ENCODE measurements around the gene IFIT1B.
"Not testable (repeated sequence)": the region's sequence is repeated elsewhere in the genome, so short reads cannot be mapped to it uniquely, and the experiment has no call there.

The IFIT1B gene

GRCh38 chr10:89384474-89385340, 6.9 kb downstream of the IFIT1B start:
- Mint-ChIP-seq H3K36me3 (ENCODE audit: low read depth) (no peaks in the 10 kb centered on the region), H3K9me3 (no peaks in the 10 kb centered on the region), H3K27ac (no peak overlapping the region), H3K4me3 (no peak overlapping the region), H3K27me3 (ENCODE audit: low read depth) (no peaks in the 10 kb centered on the region), H3K4me1 (no peaks in the 10 kb centered on the region)
- no peak for TF ChIP-seq CTCF (IDR thresholded peaks at IDR 0.05; ENCODE audit: unreplicated experiment in 3 of 3)

- no peaks in the 10 kb centered on the region for H3K27me3 Mint-ChIP-seq (ENCODE audit: low read depth)
- no peak for TF ChIP-seq CTCF (IDR thresholded peaks at IDR 0.05; ENCODE audit: unreplicated experiment in 3 of 3)
- H3K4me1 Mint-ChIP-seq = peaks cover 23% of the 10 kb centered on the region
- no peak overlapping the region for H3K27ac Mint-ChIP-seq
- H3K36me3 Mint-ChIP-seq (ENCODE audit: low read depth) = no peaks in the 10 kb centered on the region
- H3K9me3 Mint-ChIP-seq = no peaks in the 10 kb centered on the region
- H3K4me3 Mint-ChIP-seq = no peak overlapping the region
Measured at GRCh38 chr10:89388806-89389205, 10.9 kb downstream of the IFIT1B start.

GRCh38 chr10:89389254-89389653, 11.4 kb downstream of the IFIT1B start:
- no peaks in the 10 kb centered on the region for H3K27me3 Mint-ChIP-seq (ENCODE audit: low read depth)

GRCh38 chr10:89390476-89391225, 12.8 kb downstream of the IFIT1B start:
- H3K4me3 Mint-ChIP-seq = peak overlapping the region in 2 of 3 experiments; percentile 27 to 67
- H3K27ac Mint-ChIP-seq = peak overlapping the region in 2 of 3 experiments; percentile 38 to 58
- H3K4me1 Mint-ChIP-seq = peaks cover 23% of the 10 kb centered on the region
- no peaks in the 10 kb centered on the region for H3K36me3 Mint-ChIP-seq (ENCODE audit: low read depth)
- H3K9me3 Mint-ChIP-seq = no peaks in the 10 kb centered on the region
- no peaks in the 10 kb centered on the region for H3K27me3 Mint-ChIP-seq (ENCODE audit: low read depth)
- TF ChIP-seq CTCF (IDR thresholded peaks at IDR 0.05; ENCODE audit: unreplicated experiment in 3 of 3) = no peak

More at GRCh38 chr10:89389254-89389653, 11.4 kb downstream of the IFIT1B start:
- Mint-ChIP-seq H3K9me3 (no peaks in the 10 kb centered on the region), H3K27ac (no peak overlapping the region), H3K4me1 (peaks cover 23% of the 10 kb centered on the region), H3K36me3 (ENCODE audit: low read depth) (no peaks in the 10 kb centered on the region), H3K4me3 (no peak overlapping the region)
- peak; percentile 46 to 53 (median 51) for TF ChIP-seq CTCF (IDR thresholded peaks at IDR 0.05; ENCODE audit: unreplicated experiment in 3 of 3)

- H3K27ac Mint-ChIP-seq = peak overlapping the region in 2 of 3 experiments; percentile 38 to 58
Measured at GRCh38 chr10:89391226-89391576, 13.3 kb downstream of the IFIT1B start.

GRCh38 chr10:89391907-89392756, 14.3 kb downstream of the IFIT1B start, which contains the start of gene IFIT1:
Gene IFIT1 (plus strand): TSS chr10:89392623. CDS start chr10:89392713, 90 bp downstream.
- H3K9me3 Mint-ChIP-seq = peaks cover 2% of the 10 kb centered on the region
- peaks cover 23% of the 10 kb centered on the region for H3K4me1 Mint-ChIP-seq
- H3K27me3 Mint-ChIP-seq (ENCODE audit: low read depth) = no peaks in the 10 kb centered on the region
- peak within 1 kb of the TSS; percentile 93 to 98 (median 95) for H3K27ac Mint-ChIP-seq
- peaks cover 3% of the 10 kb centered on the region for H3K36me3 Mint-ChIP-seq (ENCODE audit: low read depth)
- peak within 1 kb of the TSS; percentile 78 to 85 (median 83) for H3K4me3 Mint-ChIP-seq
- no peak for TF ChIP-seq CTCF (IDR thresholded peaks at IDR 0.05; ENCODE audit: unreplicated experiment in 3 of 3)

More at GRCh38 chr10:89391226-89391576, 13.3 kb downstream of the IFIT1B start:
- not testable (repeated sequence) for H3K27me3 Mint-ChIP-seq (ENCODE audit: low read depth); H3K9me3 Mint-ChIP-seq; H3K36me3 Mint-ChIP-seq (ENCODE audit: low read depth)
- peaks cover 23% of the 10 kb centered on the region for H3K4me1 Mint-ChIP-seq
- peak overlapping the region in 2 of 3 experiments; percentile 27 to 67 for H3K4me3 Mint-ChIP-seq

All from nephron (organoid).